Glutamatergic neuron (in vitro differentiated cells): ENCODE results near the gene MORN5. TPM values are rescaled to one million over a fixed set of nuclear protein-coding genes. Genes with fewer than 3 reads are reported as not detected.
A peak's percentile ranks its signal among the peaks of the same experiment; 100 is the strongest.

Experiments used
- DNase-seq: peaks from one replicate; pipeline ENCODE4 v3.0.0; 2022
- H3K27ac Mint-ChIP-seq: one replicate; pipeline ENCODE4 v1.8.0; 2020; ENCODE audit warnings: mild to moderate bottlenecking, mixed read lengths, inconsistent platforms; ENCODE audit not compliant: unreplicated experiment
- H3K27me3 Mint-ChIP-seq: one replicate; pipeline ENCODE4 v1.8.0; 2020; ENCODE audit warnings: mild to moderate bottlenecking, moderate library complexity, mixed read lengths, inconsistent platforms; ENCODE audit not compliant: unreplicated experiment
- H3K36me3 Mint-ChIP-seq: one replicate; pipeline ENCODE4 v1.8.0; 2020; ENCODE audit warnings: mild to moderate bottlenecking, mixed read lengths, inconsistent platforms; ENCODE audit not compliant: unreplicated experiment
- H3K4me1 Mint-ChIP-seq: one replicate; pipeline ENCODE4 v1.8.0; 2020; ENCODE audit warnings: mild to moderate bottlenecking, low read depth, mixed read lengths, inconsistent platforms; ENCODE audit not compliant: unreplicated experiment
- H3K4me3 Mint-ChIP-seq: one replicate; pipeline ENCODE4 v1.8.0; 2020; ENCODE audit warnings: mild to moderate bottlenecking, mixed read lengths, inconsistent platforms; ENCODE audit not compliant: unreplicated experiment
- H3K9me3 Mint-ChIP-seq: one replicate; pipeline ENCODE4 v1.8.0; 2020; ENCODE audit warnings: mild to moderate bottlenecking, moderate library complexity, mixed read lengths, inconsistent platforms; ENCODE audit not compliant: unreplicated experiment
- CTCF ChIP-seq: fragments of 200-600 bp; sonication (generic); IDR thresholded peaks from one replicate; pipeline ENCODE4 v1.5.0; 2021; ENCODE audit not compliant: partially characterized antibody, unreplicated experiment
- total RNA-seq: library from RNA; stranded (reverse); fragmentation: NEBNext Ultra II Directional; extraction: Animal tissue kit (Norgen Biotek cat#: 25700); gene quantifications from one replicate; pipeline ENCODE4 v1.2.1, GENCODE V29; 2021; ENCODE audit not compliant: unreplicated experiment

The MORN5 gene
- total RNA-seq, 1 donor from 2014 or later, result not detected

GRCh38 chr9:122125158-122125508 lies 34.6 kb upstream of the MORN5 start:
- H3K27me3 Mint-ChIP-seq, result peaks cover 19% of the 10 kb centered on the region
- no peak overlapping the region for H3K4me3 Mint-ChIP-seq
- peaks cover 6% of the 10 kb centered on the region for H3K9me3 Mint-ChIP-seq
- DNase-seq, result peak; percentile 89
- no peak overlapping the region for H3K27ac Mint-ChIP-seq
- TF ChIP-seq CTCF, result peak; percentile 94
- H3K36me3 Mint-ChIP-seq, result no peaks in the 10 kb centered on the region
- no peaks in the 10 kb centered on the region for H3K4me1 Mint-ChIP-seq

GRCh38 chr9:122125509-122126330 lies 34.0 kb upstream of the MORN5 start:
- Mint-ChIP-seq H3K9me3 (peaks cover 6% of the 10 kb centered on the region), H3K4me1 (no peaks in the 10 kb centered on the region), H3K4me3 (peak overlapping the region; percentile 74), H3K27ac (no peak overlapping the region), H3K36me3 (no peaks in the 10 kb centered on the region), H3K27me3 (peaks cover 19% of the 10 kb centered on the region)
- DNase-seq, result no peak
- peak; percentile 52 for TF ChIP-seq CTCF

- TF ChIP-seq CTCF, result peak; percentile 14
- no peak for DNase-seq
- peak overlapping the region; percentile 74 for H3K4me3 Mint-ChIP-seq
- no peak overlapping the region for H3K27ac Mint-ChIP-seq
- H3K4me1 Mint-ChIP-seq, result no peaks in the 10 kb centered on the region
- no peaks in the 10 kb centered on the region for H3K36me3 Mint-ChIP-seq
- H3K9me3 Mint-ChIP-seq, result peaks cover 6% of the 10 kb centered on the region
- peaks cover 21% of the 10 kb centered on the region for H3K27me3 Mint-ChIP-seq
These were observed 33.1 kb upstream of the MORN5 start for GRCh38 chr9:122126331-122127261.

- Mint-ChIP-seq H3K27ac (no peak overlapping the region), H3K36me3 (no peaks in the 10 kb centered on the region), H3K4me3 (no peak overlapping the region), H3K4me1 (no peaks in the 10 kb centered on the region), H3K27me3 (peaks cover 23% of the 10 kb centered on the region), H3K9me3 (peaks cover 6% of the 10 kb centered on the region)
- TF ChIP-seq CTCF, result no peak
- no peak for DNase-seq
These were observed 32.3 kb upstream of the MORN5 start for GRCh38 chr9:122127396-122127798.
